ENCODE results near the gene NR2C2.
"Not testable (repeated sequence)": the region's sequence is repeated elsewhere in the genome, so short reads cannot be mapped to it uniquely, and the experiment has no call there.

NR2C2 gene

DNA sequence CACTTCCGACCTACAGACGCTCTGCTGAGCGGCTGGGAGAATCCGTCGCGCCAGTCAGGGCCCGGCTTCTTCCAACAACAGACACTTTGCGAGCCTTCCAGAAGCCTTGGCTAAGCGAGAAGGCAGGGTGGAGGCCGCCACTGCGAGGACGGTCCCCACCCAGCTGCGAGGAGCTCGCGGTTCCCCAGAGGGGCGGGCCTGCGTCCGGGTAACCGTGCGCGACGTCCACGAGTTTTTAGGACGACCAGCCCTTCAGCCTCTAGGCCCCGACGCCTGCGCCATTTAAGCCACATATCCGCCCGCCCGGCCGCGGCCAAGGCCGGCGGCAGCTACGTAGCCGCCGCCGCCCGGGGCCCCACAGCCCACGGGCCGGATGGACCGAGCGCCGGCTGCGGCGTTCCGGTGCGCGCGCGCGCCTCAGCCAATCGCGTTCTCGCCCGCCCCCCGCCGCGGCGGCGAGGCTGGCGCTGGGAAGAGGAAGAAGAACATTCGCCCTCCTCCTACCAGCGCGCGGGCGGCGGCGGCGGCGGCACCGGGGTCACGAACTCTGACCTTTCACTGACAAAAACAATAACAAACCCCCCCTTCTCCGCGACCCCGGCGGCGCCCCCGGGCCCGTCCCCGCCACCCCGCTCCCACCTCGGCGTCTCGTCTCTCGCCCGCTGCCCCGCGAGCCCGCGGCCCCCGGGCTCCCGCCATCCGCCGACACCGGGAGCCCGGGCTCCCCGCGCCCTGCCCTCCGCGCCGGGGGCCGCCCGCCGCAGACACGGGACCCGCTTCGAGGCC is at the start of gene NR2C2:
NR2C2 (plus strand) TSS at position 484 of the 786 bp plus-strand sequence. CDS start 56,332 bp downstream, outside the sequence.
- peak; percentile 82 for DNase-seq (ENCODE audit: low read depth)

GRCh38 chr3:14898929-14899328 is 48.5 kb upstream of the NR2C2 start:
- no peak for DNase-seq (ENCODE audit: low read depth)

DNA sequence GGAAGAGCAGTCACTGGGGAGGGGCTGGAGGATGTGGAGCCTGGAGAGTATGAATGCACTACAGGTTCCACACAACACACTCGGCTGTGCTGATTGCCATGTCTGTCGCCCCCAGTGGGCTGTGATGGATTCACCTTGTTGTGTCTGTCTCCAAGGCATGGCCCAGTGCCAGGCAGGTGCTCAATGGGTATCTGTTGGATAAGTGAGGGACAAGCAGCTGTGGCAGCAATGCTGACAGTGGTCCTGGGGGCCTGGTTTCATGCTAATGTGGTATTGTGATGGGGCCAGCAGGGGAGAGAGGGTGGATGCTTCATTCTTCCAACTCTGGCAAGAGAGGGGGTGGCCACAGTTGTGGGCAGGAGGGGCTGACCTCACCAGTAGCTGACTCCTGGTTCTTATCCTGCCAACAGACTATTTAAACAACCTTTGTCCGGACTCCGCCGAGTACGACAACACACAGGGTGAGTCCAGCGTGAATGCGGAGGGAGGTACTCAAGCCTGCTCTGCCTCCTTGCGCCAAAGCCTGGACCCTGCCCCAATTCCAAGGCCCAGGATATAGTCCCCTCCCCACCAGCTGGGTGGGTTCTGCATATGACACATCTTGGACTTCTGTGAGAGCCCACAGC is 47.3 kb upstream of the NR2C2 start:
- DNase-seq (ENCODE audit: low read depth), result no peak

- DNase-seq (ENCODE audit: low read depth), result no peak
These were observed 46.2 kb upstream of the NR2C2 start for GRCh38 chr3:14900881-14901873.

GRCh38 chr3:14902719-14903118 is 44.7 kb upstream of the NR2C2 start:
- no peak for DNase-seq (ENCODE audit: low read depth)

DNA sequence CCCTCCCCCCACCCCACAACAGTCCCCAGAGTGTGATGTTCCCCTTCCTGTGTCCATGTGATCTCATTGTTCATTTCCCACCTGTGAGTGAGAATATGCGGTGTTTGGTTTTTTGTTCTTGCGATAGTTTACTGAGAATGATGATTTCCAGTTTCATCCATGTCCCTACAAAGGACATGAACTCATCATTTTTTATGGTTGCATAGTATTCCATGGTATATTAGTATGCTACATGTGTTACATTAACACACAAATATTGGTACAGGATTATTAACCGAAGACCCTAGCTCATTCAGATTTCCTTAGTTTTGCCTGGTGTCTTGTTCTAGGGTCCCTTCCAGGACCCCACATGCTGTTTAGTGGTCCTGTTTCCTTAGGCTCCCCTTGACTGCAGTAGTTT is 43.9 kb upstream of the NR2C2 start:
- not testable (repeated sequence) for DNase-seq (ENCODE audit: low read depth)

- no peak for DNase-seq (ENCODE audit: low read depth)
These were observed 42.2 kb upstream of the NR2C2 start for GRCh38 chr3:14905055-14905657.

DNA sequence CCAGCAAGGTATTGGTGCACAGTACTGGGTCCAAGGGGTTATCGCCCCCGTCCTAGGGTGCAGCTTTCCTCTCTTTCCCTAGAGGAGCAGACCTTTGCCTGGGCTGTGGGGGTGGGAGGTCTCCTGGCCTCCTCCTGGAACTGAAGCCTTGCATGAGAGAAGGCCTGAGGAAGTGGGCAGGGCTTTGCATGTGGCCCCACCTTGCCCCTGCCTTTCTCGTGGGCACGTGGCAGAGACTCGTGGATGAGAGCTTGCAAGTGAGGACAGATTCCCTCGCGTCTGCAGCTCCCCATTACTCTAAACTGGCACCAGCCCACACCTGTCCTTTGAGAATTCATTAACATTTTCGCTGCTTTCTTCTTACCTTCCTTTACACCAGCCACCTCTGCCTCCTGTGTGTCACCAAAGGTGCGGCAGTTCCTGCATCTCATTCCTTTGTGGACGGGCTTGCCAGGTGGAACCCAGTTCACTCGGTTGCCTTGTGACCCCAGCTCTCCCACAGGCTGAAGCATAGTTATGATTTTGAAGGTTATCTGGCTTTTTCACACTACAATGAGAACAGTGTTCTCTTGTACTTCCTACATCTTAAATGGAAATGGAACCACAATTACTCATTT is 40.9 kb upstream of the NR2C2 start:
- no peak for DNase-seq (ENCODE audit: low read depth)

GRCh38 chr3:14907043-14907966 is 40.1 kb upstream of the NR2C2 start:
- no peak for DNase-seq (ENCODE audit: low read depth)

GRCh38 chr3:14909250-14909649 is 38.1 kb upstream of the NR2C2 start:
- no peak for DNase-seq (ENCODE audit: low read depth)

GRCh38 chr3:14911651-14912050 is 35.7 kb upstream of the NR2C2 start:
- no peak for DNase-seq (ENCODE audit: low read depth)

DNA sequence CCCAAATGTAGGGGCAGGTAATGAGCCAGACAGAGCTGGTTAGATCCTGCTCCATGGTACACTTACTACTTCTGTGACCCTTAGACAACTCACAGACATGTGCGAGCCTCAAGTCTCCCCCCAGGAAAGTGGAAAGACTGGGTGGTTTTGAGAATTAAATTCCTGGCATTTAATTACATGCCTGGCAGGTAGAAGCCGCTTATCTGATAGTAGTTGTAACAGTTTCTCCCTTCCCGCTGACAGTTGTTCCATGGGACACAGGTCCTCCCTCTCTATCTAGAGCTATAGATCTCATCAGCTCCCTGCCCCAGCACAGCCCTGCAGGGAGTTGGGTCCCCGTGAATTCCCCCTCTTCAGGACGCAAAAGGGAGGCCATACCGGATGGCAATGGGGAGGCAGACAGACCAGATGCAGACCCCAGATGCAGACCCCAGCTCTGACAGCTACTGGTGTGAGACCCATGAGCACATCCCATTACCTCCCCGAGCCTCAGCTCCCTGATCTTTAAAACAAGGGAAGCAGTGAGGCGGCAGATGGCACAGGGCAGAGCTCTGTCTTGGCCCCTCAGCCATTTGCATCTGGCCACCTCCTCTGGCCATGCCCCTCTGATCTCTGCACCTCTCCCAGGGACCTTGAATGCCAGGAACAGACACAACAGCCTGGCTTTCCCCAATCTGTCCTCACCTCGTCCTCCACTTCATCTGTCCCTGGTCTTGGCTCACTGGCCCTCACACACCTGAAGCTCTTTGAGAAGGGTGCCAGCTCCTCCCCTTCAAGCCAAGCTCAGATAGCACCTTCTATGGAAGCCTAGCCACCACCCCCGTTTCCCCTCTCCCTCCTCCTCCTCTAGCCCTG is 34.1 kb upstream of the NR2C2 start:
- DNase-seq (ENCODE audit: low read depth), result no peak

DNA sequence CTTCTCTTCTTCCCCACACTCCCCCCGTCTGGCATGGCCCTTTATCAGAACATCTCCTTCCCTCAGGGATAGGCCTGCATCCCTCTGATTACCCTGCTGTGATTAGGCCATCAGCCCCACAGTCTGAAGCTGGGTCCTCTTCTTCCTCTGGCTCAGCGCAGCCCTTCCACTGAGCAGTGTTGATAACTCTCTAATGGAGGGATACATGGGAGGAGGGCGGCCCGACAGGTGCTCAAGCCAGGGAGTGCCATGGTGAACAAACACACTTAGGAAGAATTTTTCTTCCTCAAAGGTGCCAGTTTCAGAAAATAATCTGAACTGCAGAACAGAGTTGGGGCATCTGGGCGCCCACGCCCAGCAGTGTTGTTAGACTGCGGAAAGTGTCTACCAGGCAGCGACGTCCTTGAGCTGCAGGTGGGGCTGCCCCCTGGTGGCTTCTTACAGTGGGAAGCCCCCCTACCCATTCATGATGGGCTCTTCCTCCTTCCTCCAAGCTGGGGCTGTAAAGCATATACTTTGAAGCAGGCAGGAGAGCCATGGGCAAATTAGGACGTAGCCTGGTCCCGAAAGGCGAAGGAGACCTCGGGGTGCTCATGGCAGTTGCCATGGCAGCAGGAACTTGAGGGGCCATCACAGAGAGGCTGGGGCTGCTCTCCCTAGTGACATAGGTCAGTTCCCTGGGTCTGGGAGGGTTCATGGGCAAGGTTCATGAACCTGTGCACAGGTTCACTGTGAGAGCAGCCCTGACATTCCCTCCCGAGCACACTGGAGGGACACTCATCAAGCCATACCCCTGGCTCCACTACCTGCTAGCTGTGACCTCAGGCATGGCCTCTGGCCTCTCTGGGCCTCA is 33.2 kb upstream of the NR2C2 start:
- DNase-seq (ENCODE audit: low read depth), result no peak

GRCh38 chr3:14914779-14915117 is 32.6 kb upstream of the NR2C2 start:
- DNase-seq (ENCODE audit: low read depth), result no peak

DNA sequence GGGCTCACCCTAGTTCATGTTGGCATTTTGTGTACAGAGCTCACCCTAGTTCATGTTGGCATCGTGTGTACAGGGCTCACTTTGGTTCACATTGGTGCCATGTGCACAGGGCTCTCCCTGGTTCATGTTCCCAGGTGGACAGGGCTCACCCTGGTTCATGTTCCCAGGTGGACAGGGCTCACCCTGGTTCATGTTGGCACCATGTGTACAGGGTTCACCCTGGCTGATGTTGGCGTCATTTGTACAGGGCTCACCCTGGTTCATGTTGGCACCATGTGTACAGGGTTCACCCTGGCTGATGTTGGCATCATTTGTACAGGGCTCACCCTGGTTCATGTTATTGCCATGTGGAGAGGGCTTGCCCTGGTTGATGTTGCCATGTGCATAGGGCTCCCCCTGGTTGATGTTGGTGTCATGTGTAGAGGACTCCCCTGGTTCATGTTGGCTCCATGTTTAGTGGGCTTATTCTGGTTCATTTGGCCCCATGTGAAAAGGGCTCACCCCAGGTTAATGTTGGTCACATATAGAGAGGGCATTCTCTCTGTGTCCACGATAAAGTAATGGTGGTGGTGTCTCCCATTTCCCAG is 31.7 kb upstream of the NR2C2 start:
- DNase-seq (ENCODE audit: low read depth), result no peak

DNA sequence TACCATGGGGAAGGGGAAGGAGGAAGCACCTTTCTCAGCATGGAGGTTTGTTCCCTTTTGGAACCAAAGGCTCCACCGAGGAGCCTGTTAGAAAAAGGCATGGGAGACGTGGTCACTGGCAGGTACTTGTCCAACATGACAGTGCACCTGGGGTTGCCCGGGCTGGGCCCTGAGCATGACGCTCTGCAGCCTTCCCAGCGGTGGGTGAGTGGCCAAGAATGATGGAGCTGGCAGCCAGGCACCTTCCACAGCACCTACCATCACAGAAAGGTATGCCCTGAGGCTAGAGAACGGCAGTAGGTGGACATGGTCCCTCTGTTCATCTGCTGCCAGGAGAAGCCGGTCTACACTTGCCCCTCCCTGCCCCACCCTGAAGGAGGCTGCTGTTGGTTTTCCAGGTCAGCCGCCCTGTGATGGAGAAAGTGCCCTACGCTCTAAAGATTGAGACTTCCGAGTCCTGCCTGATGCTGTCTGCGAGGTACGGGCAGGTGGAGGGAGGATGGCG is 29.0 kb upstream of the NR2C2 start:
- no peak for DNase-seq (ENCODE audit: low read depth)

DNA sequence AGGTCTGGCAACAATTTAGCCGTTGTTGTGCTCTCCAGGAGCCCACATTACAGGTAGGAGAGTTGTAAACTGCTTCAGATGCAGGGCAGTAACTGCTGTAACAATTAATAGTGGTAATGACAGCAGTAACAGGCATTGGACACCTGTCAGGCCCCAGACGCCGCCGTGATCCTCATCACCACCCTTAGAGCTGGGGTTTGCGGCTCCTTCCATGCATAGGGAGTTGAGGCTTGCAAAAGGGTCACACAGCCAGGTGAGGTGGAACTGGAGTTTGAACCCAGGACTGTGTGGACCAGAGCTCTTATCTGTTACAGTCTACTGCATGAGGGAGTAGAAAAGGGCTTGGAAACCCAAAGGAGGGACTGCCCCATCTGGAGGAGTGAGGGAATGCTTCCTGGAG is 26.8 kb upstream of the NR2C2 start:
- DNase-seq (ENCODE audit: low read depth), result no peak

DNA sequence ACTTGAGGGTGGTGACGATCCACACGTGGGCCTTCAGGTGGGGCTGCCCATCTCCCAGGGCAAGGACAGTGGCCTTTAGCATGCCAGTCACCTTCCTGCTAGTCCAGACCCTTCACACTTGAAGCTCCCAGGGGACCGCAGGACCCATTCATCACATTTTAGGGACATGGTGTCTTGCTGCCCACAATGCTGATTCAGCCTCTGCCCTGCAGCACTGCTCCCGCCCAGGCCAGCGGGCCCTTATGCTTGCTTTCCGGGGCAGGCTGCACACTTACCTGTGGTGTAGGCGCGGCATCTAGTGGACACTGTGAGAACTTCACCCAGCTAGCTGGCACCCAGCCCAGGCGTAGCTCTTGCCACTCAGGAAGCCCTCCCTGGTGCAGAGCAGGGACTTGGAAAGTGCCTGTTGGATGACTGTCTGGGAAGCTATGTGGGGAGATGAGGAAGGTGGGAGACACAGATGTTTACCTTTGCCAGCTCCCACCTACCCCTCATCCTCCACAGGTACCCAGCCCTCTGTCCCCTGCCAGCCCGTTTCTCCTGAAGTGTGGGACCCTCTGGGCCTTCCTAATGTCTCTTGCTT is 26.3 kb upstream of the NR2C2 start:
- peak; percentile 71 for DNase-seq (ENCODE audit: low read depth)
